Measurements from ENCODE around the gene MGME1.

DNA sequence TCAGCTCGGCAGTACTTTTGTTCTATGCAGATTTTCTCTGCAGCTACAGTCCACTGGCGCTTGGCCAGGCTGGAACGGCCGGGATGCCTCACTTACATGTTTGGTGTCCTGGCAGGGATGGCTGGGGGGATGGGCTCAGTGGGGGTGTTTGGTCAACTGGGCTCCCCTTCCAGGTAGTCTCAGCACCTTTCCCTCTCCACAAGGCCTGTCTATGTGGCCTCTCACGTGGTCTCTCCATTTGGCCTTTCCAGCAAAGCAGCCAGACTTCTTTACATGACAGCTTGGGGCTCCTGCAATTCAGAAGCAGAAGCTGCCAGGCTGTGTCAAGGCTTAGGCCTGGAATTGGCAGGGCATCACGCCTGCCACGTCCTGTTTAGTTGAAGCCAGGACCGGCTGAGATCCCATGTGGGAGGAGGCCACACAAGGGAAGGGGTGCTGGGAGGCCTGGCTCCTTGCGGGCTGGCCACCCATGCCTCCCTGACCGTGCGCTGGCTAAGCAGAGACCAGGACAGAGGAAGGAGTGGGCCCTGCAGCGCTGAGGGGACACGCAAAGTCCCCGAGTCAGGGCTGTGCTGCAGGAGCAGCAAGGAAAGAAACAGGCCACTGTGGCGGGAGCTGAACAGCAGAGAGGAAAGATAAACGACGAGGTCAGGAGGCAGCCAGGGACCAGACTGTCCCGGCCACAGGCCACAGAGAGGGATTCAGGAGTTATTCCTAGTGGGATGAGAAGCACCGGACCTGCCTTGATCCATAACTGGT is 38.9 kb downstream of the MGME1 start:
- no peak for TF ChIP-seq POLR2A (IDR thresholded peaks at IDR 0.05)
- no peak for TF ChIP-seq CTCF (IDR thresholded peaks at IDR 0.05)
